HS-27A (cell line): Measurements from ENCODE around the gene FGGY.

Experiments used
- DNase-seq: peaks from one replicate; pipeline ENCODE4 v3.0.0-alpha.2; 2012; ENCODE audit warnings: low read depth, missing footprints

Gene FGGY

GRCh38 chr1:59384443-59384842 is 87.5 kb downstream of the FGGY start:
- no peak for DNase-seq

GRCh38 chr1:59388191-59388590 is 91.3 kb downstream of the FGGY start:
- no peak for DNase-seq

- DNase-seq: no peak
These were observed 93.0 kb downstream of the FGGY start for GRCh38 chr1:59389847-59390246.

GRCh38 chr1:59390307-59390706 is 93.4 kb downstream of the FGGY start:
- no peak for DNase-seq

GRCh38 chr1:59391212-59392179 is 94.6 kb downstream of the FGGY start:
- no peak for DNase-seq

- no peak for DNase-seq
These were observed 96.6 kb downstream of the FGGY start for GRCh38 chr1:59393211-59394180.

GRCh38 chr1:59394706-59395425 is 98.0 kb downstream of the FGGY start:
- DNase-seq: no peak

GRCh38 chr1:59396387-59396786 is 99.5 kb downstream of the FGGY start:
- DNase-seq: no peak

- DNase-seq: no peak
These were observed 100.4 kb downstream of the FGGY start for GRCh38 chr1:59397139-59397858.

- no peak for DNase-seq
These were observed 102.7 kb downstream of the FGGY start for GRCh38 chr1:59399642-59400041.

GRCh38 chr1:59401581-59401980 is 104.7 kb downstream of the FGGY start:
- DNase-seq: no peak

GRCh38 chr1:59404796-59405195 is 107.9 kb downstream of the FGGY start:
- DNase-seq: no peak

- no peak for DNase-seq
These were observed 109.7 kb downstream of the FGGY start for GRCh38 chr1:59406437-59407164.

GRCh38 chr1:59408608-59409240 is 111.8 kb downstream of the FGGY start:
- DNase-seq: no peak

- no peak for DNase-seq
These were observed 112.7 kb downstream of the FGGY start for GRCh38 chr1:59409549-59409948.

GRCh38 chr1:59409986-59410385 is 113.1 kb downstream of the FGGY start:
- no peak for DNase-seq

- no peak for DNase-seq
These were observed 113.6 kb downstream of the FGGY start for GRCh38 chr1:59410457-59410856.

- no peak for DNase-seq
These were observed 114.3 kb downstream of the FGGY start for GRCh38 chr1:59411147-59411546.

- no peak for DNase-seq
These were observed 115.9 kb downstream of the FGGY start for GRCh38 chr1:59412718-59413326.

GRCh38 chr1:59413327-59413720 is 116.4 kb downstream of the FGGY start:
- no peak for DNase-seq
